Measurements from ENCODE around the gene MPV17L2. TPM values are rescaled to one million over a fixed set of nuclear protein-coding genes. Genes with fewer than 3 reads are reported as not detected.

MPV17L2 gene
- total RNA-seq: 10 to 100 TPM; 11.3 to 15.8 (median 13.8) TPM

GRCh38 chr19:18192673-18193387 lies at the start of gene MPV17L2:
Gene MPV17L2 (plus strand): TSS chr19:18193218. CDS start chr19:18193282, 64 bp downstream.
- no peak for TF ChIP-seq CTCF (IDR thresholded peaks at IDR 0.05; ENCODE audit: low read depth)

- no peak for TF ChIP-seq CTCF (IDR thresholded peaks at IDR 0.05; ENCODE audit: low read depth)
These were observed 49.1 kb upstream of the MPV17L2 start for GRCh38 chr19:18143902-18144301.

- TF ChIP-seq CTCF (IDR thresholded peaks at IDR 0.05; ENCODE audit: low read depth): no peak
These were observed 48.7 kb upstream of the MPV17L2 start for GRCh38 chr19:18144361-18144760.

GRCh38 chr19:18144906-18145305 lies 48.1 kb upstream of the MPV17L2 start:
- no peak for TF ChIP-seq CTCF (IDR thresholded peaks at IDR 0.05; ENCODE audit: low read depth)

- no peak for TF ChIP-seq CTCF (IDR thresholded peaks at IDR 0.05; ENCODE audit: low read depth)
These were observed 47.5 kb upstream of the MPV17L2 start for GRCh38 chr19:18145391-18145999.

GRCh38 chr19:18147396-18147795 lies 45.6 kb upstream of the MPV17L2 start:
- TF ChIP-seq CTCF (IDR thresholded peaks at IDR 0.05; ENCODE audit: low read depth): no peak

GRCh38 chr19:18149596-18149975 lies 43.4 kb upstream of the MPV17L2 start:
- TF ChIP-seq CTCF (IDR thresholded peaks at IDR 0.05; ENCODE audit: low read depth): no peak
